Neural progenitor cell (in vitro differentiated cells): Measurements from ENCODE around the gene SLC22A5. TPM values are rescaled to one million over a fixed set of nuclear protein-coding genes. Genes with fewer than 3 reads are reported as not detected.
"Not testable (repeated sequence)": the region's sequence is repeated elsewhere in the genome, so short reads cannot be mapped to it uniquely, and the experiment has no call there.

Experiments
- DNase-seq: peaks from one replicate; pipeline ENCODE4 v3.0.0-alpha.2; 2016; ENCODE audit warnings: low spot score
- H2AFZ ChIP-seq: fragments of 200-600 bp; sonication (generic); replicated peaks from 2 replicates; pipeline ENCODE4 v1.6.1; 2016; ENCODE audit warnings: antibody characterized with exemption
- H3F3A ChIP-seq: fragments of 200-600 bp; sonication (generic); 2 replicates; pipeline ENCODE4 v1.6.1; 2016; ENCODE audit warnings: antibody characterized with exemption, low read depth
- H3K27ac ChIP-seq: fragments of 200-600 bp; sonication (generic); 2 replicates; pipeline ENCODE4 v1.5.1; 2016; ENCODE audit warnings: mild to moderate bottlenecking
- H3K27me3 ChIP-seq: fragments of 200-600 bp; sonication (generic); 2 replicates; pipeline ENCODE4 v1.6.1; 2016; ENCODE audit warnings: mild to moderate bottlenecking, moderate library complexity
- H3K36me3 ChIP-seq: fragments of 200-600 bp; sonication (generic); 2 replicates; pipeline ENCODE4 v1.5.1; 2016
- H3K4me1 ChIP-seq: fragments of 200-600 bp; sonication (generic); 2 replicates; pipeline ENCODE4 v1.6.1; 2016; ENCODE audit warnings: mixed run types
- H3K4me2 ChIP-seq: fragments of 200-600 bp; sonication (generic); 2 replicates; pipeline ENCODE4 v1.6.1; 2016
- H3K4me3 ChIP-seq: fragments of 200-600 bp; sonication (generic); 2 replicates; pipeline ENCODE4 v1.5.1; 2016
- H3K79me2 ChIP-seq: fragments of 200-600 bp; sonication (generic); 2 replicates; pipeline ENCODE4 v1.6.1; 2016; ENCODE audit warnings: low read depth
- H3K9ac ChIP-seq: fragments of 200-600 bp; sonication (generic); 2 replicates; pipeline ENCODE4 v1.6.1; 2016
- H3K9me3 ChIP-seq: fragments of 200-600 bp; sonication (generic); 2 replicates; pipeline ENCODE4 v1.5.1; 2016; ENCODE audit warnings: low read depth
- H4K20me1 ChIP-seq: fragments of 200-600 bp; sonication (generic); 2 replicates; pipeline ENCODE4 v1.6.1; 2016; ENCODE audit warnings: low read depth
- H3K27ac Mint-ChIP-seq: 3 replicates; pipeline ENCODE4 v1.8.0; 2021; ENCODE audit warnings: mixed read lengths
- H3K27me3 Mint-ChIP-seq: 2 replicates; pipeline ENCODE4 v1.8.0; 2022; ENCODE audit warnings: low read depth, mild to moderate bottlenecking, inconsistent platforms, moderate library complexity, mixed read lengths; ENCODE audit not compliant: insufficient read depth
- H3K36me3 Mint-ChIP-seq: 3 replicates; pipeline ENCODE4 v1.8.0; 2021; ENCODE audit warnings: mixed read lengths
- H3K4me1 Mint-ChIP-seq: 3 replicates; pipeline ENCODE4 v1.8.0; 2021; ENCODE audit warnings: mixed read lengths
- H3K4me3 Mint-ChIP-seq: 3 replicates; pipeline ENCODE4 v1.8.0; 2021; ENCODE audit warnings: mild to moderate bottlenecking, moderate library complexity, mixed read lengths
- H3K9me3 Mint-ChIP-seq: 3 replicates; pipeline ENCODE4 v1.8.0; 2020; ENCODE audit warnings: mixed read lengths
- EZH2 ChIP-seq: fragments of 200-600 bp; sonication (generic); IDR thresholded peaks from 2 replicates; pipeline ENCODE4 v1.6.1; 2017; ENCODE audit warnings: antibody characterized with exemption, mild to moderate bottlenecking, moderate library complexity
- EZH2phosphoT487 ChIP-seq: fragments of 200-600 bp; sonication (generic); IDR thresholded peaks from 2 replicates; pipeline ENCODE4 v1.6.1; 2017; ENCODE audit warnings: antibody characterized with exemption
- total RNA-seq: library from RNA; depleted of rRNA; stranded (reverse); fragments of >200 nt; gene quantifications from 2 replicates; pipeline ENCODE4 v1.2.3, GENCODE V29; 2015; ENCODE audit warnings: low replicate concordance
- TF ChIP-seq, protein P1 (sequence below): fragments of 200-600 bp; sonication (generic); IDR thresholded peaks from 2 replicates; pipeline ENCODE4 v1.5.1; 2017; ENCODE audit warnings: antibody characterized with exemption, mild to moderate bottlenecking

SLC22A5 gene
- total RNA-seq, 1 donor from 2014 or later: 3.1 TPM

DNA sequence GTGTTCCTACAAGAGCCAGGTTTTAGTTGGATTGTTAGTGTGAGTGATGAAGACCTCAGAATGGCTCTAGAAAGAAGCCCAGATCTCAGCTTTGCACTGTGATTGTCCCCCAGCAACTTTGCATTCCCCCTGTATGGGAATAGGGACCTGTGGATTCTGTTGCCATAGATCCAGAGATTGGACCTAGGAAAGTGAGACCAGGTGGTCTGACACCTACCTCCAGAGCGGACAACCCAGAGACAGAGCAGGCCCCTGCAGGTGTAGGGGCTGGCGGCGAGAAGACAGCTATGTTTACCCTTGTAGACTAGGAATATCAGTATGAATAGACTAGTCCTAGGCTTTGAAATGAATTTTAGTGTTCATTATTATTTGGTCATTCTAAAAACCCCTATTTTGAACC lies 67.4 kb downstream of the SLC22A5 start:
- Mint-ChIP-seq H3K27ac (no peak overlapping the region), H3K36me3 (no peaks in the 10 kb centered on the region), H3K4me1 (peaks cover 23% of the 10 kb centered on the region), H3K27me3 (peaks cover 5% of the 10 kb centered on the region), H3K9me3 (no peaks in the 10 kb centered on the region), H3K4me3 (no peak overlapping the region)
- H3K27me3 ChIP-seq: no peaks in the 10 kb centered on the region
- H3K4me3 ChIP-seq: no peak overlapping the region
- H3K4me1 ChIP-seq: peaks cover 19% of the 10 kb centered on the region
- no peaks in the 10 kb centered on the region for H3K79me2 ChIP-seq
- no peak overlapping the region for H3K27ac ChIP-seq
- H2AFZ ChIP-seq: no peak overlapping the region
- H3K9ac ChIP-seq: no peak overlapping the region
- TF ChIP-seq EZH2 (no peak), EZH2phosphoT487 (no peak)
- TF ChIP-seq, protein P1, sequence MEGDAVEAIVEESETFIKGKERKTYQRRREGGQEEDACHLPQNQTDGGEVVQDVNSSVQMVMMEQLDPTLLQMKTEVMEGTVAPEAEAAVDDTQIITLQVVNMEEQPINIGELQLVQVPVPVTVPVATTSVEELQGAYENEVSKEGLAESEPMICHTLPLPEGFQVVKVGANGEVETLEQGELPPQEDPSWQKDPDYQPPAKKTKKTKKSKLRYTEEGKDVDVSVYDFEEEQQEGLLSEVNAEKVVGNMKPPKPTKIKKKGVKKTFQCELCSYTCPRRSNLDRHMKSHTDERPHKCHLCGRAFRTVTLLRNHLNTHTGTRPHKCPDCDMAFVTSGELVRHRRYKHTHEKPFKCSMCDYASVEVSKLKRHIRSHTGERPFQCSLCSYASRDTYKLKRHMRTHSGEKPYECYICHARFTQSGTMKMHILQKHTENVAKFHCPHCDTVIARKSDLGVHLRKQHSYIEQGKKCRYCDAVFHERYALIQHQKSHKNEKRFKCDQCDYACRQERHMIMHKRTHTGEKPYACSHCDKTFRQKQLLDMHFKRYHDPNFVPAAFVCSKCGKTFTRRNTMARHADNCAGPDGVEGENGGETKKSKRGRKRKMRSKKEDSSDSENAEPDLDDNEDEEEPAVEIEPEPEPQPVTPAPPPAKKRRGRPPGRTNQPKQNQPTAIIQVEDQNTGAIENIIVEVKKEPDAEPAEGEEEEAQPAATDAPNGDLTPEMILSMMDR: no peak
- H3K9me3 ChIP-seq: no peaks in the 10 kb centered on the region
- no peaks in the 10 kb centered on the region for H4K20me1 ChIP-seq
- DNase-seq: no peak
- no peaks in the 10 kb centered on the region for H3F3A ChIP-seq
- no peaks in the 10 kb centered on the region for H3K36me3 ChIP-seq
- H3K4me2 ChIP-seq: no peak overlapping the region

DNA sequence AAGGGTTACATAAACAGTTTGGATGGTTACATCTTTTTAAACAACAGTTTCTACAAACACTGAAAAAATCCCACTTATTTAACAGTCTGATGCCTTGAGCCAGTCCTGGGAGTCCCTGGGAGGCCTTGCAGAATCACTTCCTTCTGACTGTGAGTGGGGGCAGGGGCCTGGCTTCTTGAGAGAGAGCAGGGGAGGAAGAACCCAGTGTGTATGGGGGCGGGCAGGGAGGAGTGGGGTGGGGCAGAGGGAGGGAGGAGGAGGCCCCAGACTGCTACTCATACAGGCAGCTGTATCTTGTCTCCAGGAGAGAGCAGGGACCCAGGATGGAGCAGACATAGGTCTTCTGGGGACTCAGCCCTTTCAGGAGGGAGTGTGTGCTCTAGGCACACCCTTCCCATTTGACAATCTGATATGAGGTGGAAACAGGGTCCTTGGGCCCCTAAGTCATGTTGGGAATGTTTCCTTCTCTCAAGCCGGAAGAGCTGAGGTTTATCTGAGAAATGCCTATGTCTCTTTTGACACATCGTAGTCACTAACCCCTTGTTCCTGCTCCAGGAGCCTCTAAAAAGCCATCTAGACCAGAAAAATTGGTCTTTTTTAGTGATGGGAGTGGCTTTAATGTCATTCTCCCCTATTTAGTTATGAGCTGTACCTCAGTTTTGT lies 68.2 kb downstream of the SLC22A5 start:
- no peak overlapping the region for H3K4me3 Mint-ChIP-seq
- DNase-seq: peak; percentile 44
- H3K27ac ChIP-seq: no peak overlapping the region
- H3K9ac ChIP-seq: no peak overlapping the region
- H3K4me3 ChIP-seq: no peak overlapping the region
- H3F3A ChIP-seq: no peaks in the 10 kb centered on the region
- H3K79me2 ChIP-seq: no peaks in the 10 kb centered on the region
- H3K9me3 Mint-ChIP-seq: no peaks in the 10 kb centered on the region
- H3K27me3 ChIP-seq: no peaks in the 10 kb centered on the region
- no peak for TF ChIP-seq EZH2phosphoT487
- TF ChIP-seq, protein P1: no peak
- no peak for TF ChIP-seq EZH2
- H3K9me3 ChIP-seq: no peaks in the 10 kb centered on the region
- peaks cover 19% of the 10 kb centered on the region for H3K4me1 ChIP-seq
- H4K20me1 ChIP-seq: no peaks in the 10 kb centered on the region
- H3K4me2 ChIP-seq: no peak overlapping the region
- peaks cover 23% of the 10 kb centered on the region for H3K4me1 Mint-ChIP-seq
- H2AFZ ChIP-seq: no peak overlapping the region
- H3K36me3 ChIP-seq: no peaks in the 10 kb centered on the region
- H3K36me3 Mint-ChIP-seq: no peaks in the 10 kb centered on the region
- H3K27ac Mint-ChIP-seq: peak overlapping the region; percentile 76
- H3K27me3 Mint-ChIP-seq: peaks cover 5% of the 10 kb centered on the region

DNA sequence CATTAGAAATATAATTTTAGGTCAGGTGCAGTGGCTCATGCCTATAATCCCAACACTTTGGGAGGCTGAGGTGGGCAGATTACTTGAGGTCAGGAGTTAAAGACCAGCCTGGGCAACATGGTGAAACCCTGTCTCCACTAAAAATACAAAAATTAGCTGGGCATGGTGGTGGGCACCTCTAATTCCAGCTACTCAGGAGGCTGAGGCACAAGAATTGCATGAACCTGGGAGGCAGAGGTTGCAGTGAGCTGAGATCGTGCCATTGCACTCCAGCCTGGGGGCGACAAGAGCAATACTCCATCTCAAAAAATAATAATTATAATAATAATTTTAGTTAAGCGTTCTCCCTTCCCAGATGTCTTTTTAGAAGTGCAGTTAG lies 68.7 kb downstream of the SLC22A5 start:
- not testable (repeated sequence) for H3K27me3 Mint-ChIP-seq, DNase-seq, H3F3A ChIP-seq, H2AFZ ChIP-seq, H3K9ac ChIP-seq, H3K9me3 ChIP-seq, H3K27me3 ChIP-seq, H3K4me3 Mint-ChIP-seq, H3K27ac Mint-ChIP-seq, H3K36me3 ChIP-seq, H3K4me2 ChIP-seq, H3K27ac ChIP-seq, H3K9me3 Mint-ChIP-seq, H4K20me1 ChIP-seq, H3K4me3 ChIP-seq, H3K79me2 ChIP-seq, H3K36me3 Mint-ChIP-seq
- H3K4me1 ChIP-seq: peaks cover 19% of the 10 kb centered on the region
- H3K4me1 Mint-ChIP-seq: peaks cover 23% of the 10 kb centered on the region

DNA sequence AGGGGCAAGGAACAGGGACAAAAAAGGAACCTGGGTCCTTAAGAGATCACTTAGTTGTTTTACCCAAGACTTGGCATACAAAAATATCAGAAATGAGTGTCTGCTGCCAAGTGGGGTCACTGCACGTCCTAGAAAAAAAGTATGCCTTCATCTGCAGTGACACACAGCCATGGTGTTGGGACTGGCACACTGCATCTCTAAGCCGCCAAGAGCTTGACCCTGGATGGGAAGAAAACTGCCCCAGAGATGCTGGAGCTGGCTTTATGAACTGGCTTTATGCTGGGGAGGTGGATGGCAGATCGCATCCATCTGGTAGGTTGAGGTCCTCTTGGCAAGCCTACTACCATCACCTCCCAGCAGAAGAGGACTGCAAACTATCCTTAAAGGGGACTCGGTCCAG lies 69.4 kb downstream of the SLC22A5 start:
- Mint-ChIP-seq H3K9me3 (no peaks in the 10 kb centered on the region), H3K4me3 (no peak overlapping the region), H3K27me3 (no peaks in the 10 kb centered on the region), H3K4me1 (peaks cover 23% of the 10 kb centered on the region), H3K27ac (no peak overlapping the region), H3K36me3 (no peaks in the 10 kb centered on the region)
- Histone ChIP-seq H3K27me3 (no peaks in the 10 kb centered on the region), H3K27ac (no peak overlapping the region), H3K4me2 (no peak overlapping the region), H3F3A (no peaks in the 10 kb centered on the region), H4K20me1 (no peaks in the 10 kb centered on the region), H3K9me3 (no peaks in the 10 kb centered on the region), H3K4me3 (no peak overlapping the region), H3K9ac (no peak overlapping the region), H3K4me1 (peaks cover 19% of the 10 kb centered on the region), H3K36me3 (no peaks in the 10 kb centered on the region), H3K79me2 (no peaks in the 10 kb centered on the region), H2AFZ (no peak overlapping the region)
- TF ChIP-seq EZH2phosphoT487 (no peak), EZH2 (no peak)
- TF ChIP-seq, protein P1: no peak
- no peak for DNase-seq
